MCF 10A (cell line): ENCODE measurements around the gene SLC25A36. TPM values are rescaled to one million over a fixed set of nuclear protein-coding genes. Genes with fewer than 3 reads are reported as not detected.
"Not testable (repeated sequence)": the region's sequence is repeated elsewhere in the genome, so short reads cannot be mapped to it uniquely, and the experiment has no call there.

Source experiments
- BruUV-seq: library from RNA; stranded (reverse); fragments of 400-500 nt; replicated peaks from 2 replicates; lab custom pipeline; 2021; lab: Mats Ljungman, UMichigan
- CTCF ChIA-PET: fragments of 300-600 bp; sonication (Branson Sonifier 250); formaldehyde crosslinking; extraction: SDS; loops from one replicate; lab custom pipeline; 2021; ENCODE audit warnings: antibody characterized with exemption, inconsistent platforms; lab: Yijun Ruan, JAX
- POLR2A ChIA-PET: fragments of 300-600, 350-650 bp; sonication (Branson Sonifier 250); formaldehyde crosslinking; extraction: SDS; loops from one replicate; lab custom pipeline; 2020; ENCODE audit warnings: antibody characterized with exemption, inconsistent platforms; lab: Yijun Ruan, JAX
- DNase-seq: peaks from one replicate; pipeline ENCODE4 v3.0.0-alpha.2; 2018; ENCODE audit not compliant: unreplicated experiment
- H3K27ac Mint-ChIP-seq: one replicate; pipeline ENCODE4 v1.8.0; 2022; ENCODE audit warnings: mild to moderate bottlenecking, low read depth, mixed read lengths; ENCODE audit not compliant: unreplicated experiment
- H3K27me3 Mint-ChIP-seq: one replicate; pipeline ENCODE4 v1.8.0; 2022; ENCODE audit warnings: mixed read lengths; ENCODE audit not compliant: insufficient read depth, unreplicated experiment
- H3K36me3 Mint-ChIP-seq: one replicate; pipeline ENCODE4 v1.8.0; 2022; ENCODE audit warnings: mild to moderate bottlenecking, moderate library complexity, mixed read lengths; ENCODE audit not compliant: insufficient read depth, unreplicated experiment
- H3K4me1 Mint-ChIP-seq: one replicate; pipeline ENCODE4 v1.8.0; 2022; ENCODE audit warnings: mixed read lengths; ENCODE audit not compliant: insufficient read depth, unreplicated experiment
- H3K4me3 Mint-ChIP-seq: one replicate; pipeline ENCODE4 v1.8.0; 2022; ENCODE audit warnings: mild to moderate bottlenecking, moderate library complexity, mixed read lengths; ENCODE audit not compliant: unreplicated experiment
- H3K9me3 Mint-ChIP-seq: one replicate; pipeline ENCODE4 v1.8.0; 2022; ENCODE audit warnings: mixed read lengths; ENCODE audit not compliant: unreplicated experiment
- CTCF ChIP-seq: fragments of 200-600 bp; IDR thresholded peaks from one replicate; pipeline ENCODE4 v1.8.0; 2022; ENCODE audit warnings: antibody characterized with exemption, mild to moderate bottlenecking; ENCODE audit not compliant: unreplicated experiment
- intact Hi-C: fragments of 100-400 bp; cut with micrococcal nuclease; formaldehyde crosslinking; loops from 2 replicates; pipeline ENCODE4 v1.14.1; 2022
- total RNA-seq: library from RNA; stranded (reverse); gene quantifications from 2 replicates; pipeline ENCODE4 v1.2.3, GENCODE V29; 2022

Gene SLC25A36
- total RNA-seq, 1 experiment from 2014 or later = 71.2 TPM

DNA sequence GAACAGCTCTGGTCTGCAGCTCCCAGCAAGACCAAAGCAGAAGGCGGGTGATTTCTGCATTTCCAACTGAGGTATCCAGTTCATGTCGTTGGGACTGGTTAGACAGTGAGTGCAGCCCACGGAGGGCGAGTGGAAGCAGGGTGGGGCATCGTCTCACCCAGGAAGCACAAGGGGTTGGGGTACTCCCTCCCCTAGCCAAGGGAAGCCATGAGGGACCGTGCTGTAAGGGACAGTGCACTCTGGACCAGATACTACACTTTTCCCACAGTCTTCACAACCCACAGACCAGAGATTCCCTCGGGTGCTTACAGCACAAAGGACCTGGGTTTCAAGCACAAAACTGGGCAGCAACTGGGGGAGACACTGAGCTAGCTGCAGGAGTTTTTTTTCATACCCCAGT lies 8.5 kb upstream of the SLC25A36 start:
- H3K27me3 Mint-ChIP-seq = peaks cover 18% of the 10 kb centered on the region
- peaks cover 8% of the 10 kb centered on the region for H3K9me3 Mint-ChIP-seq
- no peak overlapping the region for H3K4me3 Mint-ChIP-seq
- POLR2A ChIA-PET = interaction anchor here (0.6 to 0.7 kb wide), 2 partner anchors 163 to 349 kb away, joined by 3 read pairs; no protein-coding TSS in a partner anchor
- no peak overlapping the region for H3K27ac Mint-ChIP-seq
- intact Hi-C loops = no loop called here
- no peak for DNase-seq
- TF ChIP-seq CTCF = no peak
- H3K4me1 Mint-ChIP-seq = peaks cover 5% of the 10 kb centered on the region
- no TSS peak for BruUV-seq
- peaks cover 6% of the 10 kb centered on the region for H3K36me3 Mint-ChIP-seq
- CTCF ChIA-PET = interaction anchor here (0.7 to 0.9 kb wide), 2 partner anchors 16 to 527 kb away, joined by 3 read pairs; no protein-coding TSS in a partner anchor

DNA sequence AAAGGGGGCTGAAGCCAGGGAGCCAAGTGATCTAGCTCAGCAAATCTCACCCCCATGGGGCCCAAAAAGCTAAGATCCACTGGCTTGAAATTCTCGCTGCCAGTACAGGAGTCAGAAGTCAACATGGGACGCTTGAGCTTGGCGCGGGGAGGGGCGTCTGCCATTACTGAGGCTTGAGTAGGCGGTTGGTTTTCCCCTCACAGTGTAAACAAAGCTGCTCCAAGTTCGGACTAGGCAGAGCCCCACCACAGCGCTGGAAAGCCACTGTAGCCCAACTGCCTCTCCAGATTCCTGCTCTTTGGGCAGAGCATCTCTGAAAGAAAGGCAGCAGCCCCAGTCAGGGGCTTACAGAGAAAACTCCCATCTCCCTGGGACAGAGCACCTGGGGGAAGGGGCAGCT lies 8.1 kb upstream of the SLC25A36 start:
- Mint-ChIP-seq H3K27me3 (peaks cover 14% of the 10 kb centered on the region), H3K4me1 (peaks cover 5% of the 10 kb centered on the region), H3K27ac (no peak overlapping the region), H3K9me3 (peaks cover 8% of the 10 kb centered on the region), H3K36me3 (peaks cover 6% of the 10 kb centered on the region), H3K4me3 (no peak overlapping the region)
- ChIA-PET CTCF (interaction anchor here (0.9 to 1.2 kb wide), 3 partner anchors 11 to 36 kb away, joined by 3 read pairs; no protein-coding TSS in a partner anchor), POLR2A (interaction anchor here (0.7 kb wide), 1 partner anchor 163 kb away, joined by 3 read pairs; no protein-coding TSS in a partner anchor)
- DNase-seq = no peak
- intact Hi-C loops = no loop called here
- no TSS peak for BruUV-seq
- no peak for TF ChIP-seq CTCF

DNA sequence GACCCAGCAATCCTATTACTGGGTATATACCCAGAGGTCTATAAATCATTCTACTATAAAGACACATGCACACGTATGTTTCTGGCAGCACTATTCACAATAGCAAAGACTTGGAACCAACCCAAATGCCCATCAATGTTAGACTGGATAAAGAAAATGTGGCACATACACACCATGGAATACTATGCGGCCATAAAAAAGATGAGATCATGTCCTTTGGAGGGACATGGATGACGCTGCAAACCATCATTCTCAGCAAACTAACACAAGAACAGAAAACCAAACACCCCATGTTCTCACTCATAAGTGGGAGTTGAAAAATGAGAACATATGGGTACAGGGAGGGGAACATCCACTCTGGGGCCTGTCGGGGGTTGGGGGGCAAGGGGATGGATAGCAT lies 2.3 kb upstream of the SLC25A36 start:
- intact Hi-C loops, H3K27ac Mint-ChIP-seq: not testable (repeated sequence)

GRCh38 chr3:140941090-140941433 lies 574 bp upstream of the SLC25A36 start:
- TSS peak; percentile 37 for BruUV-seq
- peak overlapping the region; percentile 89 for H3K27ac Mint-ChIP-seq
- H3K4me3 Mint-ChIP-seq = peak overlapping the region; percentile 95
- TF ChIP-seq CTCF = no peak
- CTCF ChIA-PET = interaction anchor here (0.9 to 1.5 kb wide), 2 partner anchors 16 to 18 kb away, joined by 3 read pairs; no protein-coding TSS in a partner anchor
- DNase-seq = no peak
- H3K27me3 Mint-ChIP-seq = no peaks in the 10 kb centered on the region
- H3K9me3 Mint-ChIP-seq = peaks cover 6% of the 10 kb centered on the region
- intact Hi-C loops = loop anchor here (5.0 kb wide), 1 partner anchor 426 kb away; the partner anchor contains the start of gene ZBTB38
- peaks cover 14% of the 10 kb centered on the region for H3K36me3 Mint-ChIP-seq
- peaks cover 17% of the 10 kb centered on the region for H3K4me1 Mint-ChIP-seq
- POLR2A ChIA-PET = interaction anchor here (1.0 to 1.5 kb wide), 5 partner anchors 9 to 1552 kb away, joined by 3 to 5 read pairs (median 3); partner anchors contain the start of gene COPB2

More for the DNA sequence above, 2.3 kb upstream of the SLC25A36 start:
- POLR2A ChIA-PET, H3K9me3 Mint-ChIP-seq, H3K27me3 Mint-ChIP-seq, H3K4me3 Mint-ChIP-seq, CTCF ChIA-PET, DNase-seq, BruUV-seq, H3K4me1 Mint-ChIP-seq: not testable (repeated sequence)
- peaks cover 20% of the 10 kb centered on the region for H3K36me3 Mint-ChIP-seq
